GM18867 (cell line): Measurements from ENCODE around the gene SLC1A4.
"Not testable (repeated sequence)": the region's sequence is repeated elsewhere in the genome, so short reads cannot be mapped to it uniquely, and the experiment has no call there.

ENCODE experiments used
- ATAC-seq: cut with Tn5 transposase; IDR thresholded peaks from one replicate; pipeline ENCODE4 v1.9.1; 2021; ENCODE audit warnings: mild to moderate bottlenecking, moderate library complexity; ENCODE audit not compliant: unreplicated experiment

Gene SLC1A4

DNA sequence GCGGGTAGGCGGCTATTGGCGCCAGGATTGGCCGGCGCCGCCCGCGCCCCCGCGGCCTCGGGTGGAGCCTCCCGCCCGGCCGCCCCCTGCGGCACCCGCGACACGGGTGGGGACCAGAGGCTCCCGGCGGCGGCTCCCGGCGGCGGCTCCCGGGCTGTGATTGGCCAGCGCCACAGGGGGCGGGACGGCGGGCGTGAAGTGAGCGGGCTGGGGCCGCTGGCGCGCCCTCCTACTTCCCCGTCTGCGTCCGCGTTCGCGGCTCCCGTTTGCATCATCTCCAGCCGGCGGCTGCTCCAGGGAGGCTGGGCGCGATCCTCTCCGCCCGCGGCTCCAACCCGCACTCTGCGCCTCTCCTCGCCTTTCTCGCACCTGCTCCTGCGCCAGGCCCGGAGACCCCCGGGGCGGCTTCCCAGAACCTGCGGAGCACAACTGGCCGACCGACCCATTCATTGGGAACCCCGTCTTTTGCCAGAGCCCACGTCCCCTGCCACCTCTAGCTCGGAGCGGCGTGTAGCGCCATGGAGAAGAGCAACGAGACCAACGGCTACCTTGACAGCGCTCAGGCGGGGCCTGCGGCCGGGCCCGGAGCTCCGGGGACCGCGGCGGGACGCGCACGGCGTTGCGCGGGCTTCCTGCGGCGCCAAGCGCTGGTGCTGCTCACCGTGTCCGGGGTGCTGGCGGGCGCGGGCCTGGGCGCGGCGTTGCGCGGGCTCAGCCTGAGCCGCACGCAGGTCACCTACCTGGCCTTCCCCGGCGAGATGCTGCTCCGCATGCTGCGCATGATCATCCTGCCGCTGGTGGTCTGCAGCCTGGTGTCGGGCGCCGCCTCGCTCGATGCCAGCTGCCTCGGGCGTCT is at the start of gene SLC1A4:
SLC1A4 (plus strand) TSS at position 274 of the 856 bp plus-strand sequence; CDS start at position 519, 245 bp downstream.
- peak; percentile 79 for ATAC-seq

DNA sequence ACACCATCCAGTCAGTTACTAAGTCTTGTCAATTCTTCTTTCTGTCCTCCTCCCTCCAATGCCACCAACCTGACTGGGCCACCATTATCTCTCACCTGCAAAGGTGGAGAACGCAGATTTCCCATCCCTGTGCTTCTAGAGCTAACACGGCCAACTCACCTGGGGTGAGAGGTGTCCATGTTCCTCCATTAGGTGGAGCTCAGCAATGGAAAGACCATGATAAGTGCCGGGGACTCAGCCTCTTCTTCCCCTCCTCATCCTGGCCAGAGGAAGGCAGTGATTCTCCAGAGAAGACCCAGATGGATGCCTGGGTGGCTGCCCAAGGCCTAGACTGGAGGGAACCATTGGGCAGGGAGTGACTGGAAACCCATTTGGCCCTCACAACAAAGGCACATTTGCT is 48.1 kb upstream of the SLC1A4 start:
- ATAC-seq = no peak

DNA sequence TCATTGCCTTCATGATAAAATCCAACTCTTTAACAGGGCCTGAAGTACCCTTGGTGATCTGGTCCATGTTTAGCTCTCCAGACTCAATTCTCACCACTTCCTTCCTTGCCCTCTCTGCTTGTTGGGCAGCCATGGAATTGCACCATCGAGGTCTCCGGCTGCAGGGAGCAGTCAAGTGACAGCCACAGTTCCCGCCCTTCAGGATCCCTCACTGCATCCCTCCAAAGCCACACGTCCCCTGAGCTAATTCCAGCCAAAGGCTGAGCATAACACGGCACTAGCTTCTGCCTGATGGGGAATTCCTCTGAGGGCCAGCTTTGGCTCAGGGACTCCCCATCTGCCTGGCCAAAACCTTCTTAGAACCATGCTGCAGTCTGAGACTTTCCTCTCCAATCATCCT is 47.4 kb upstream of the SLC1A4 start:
- ATAC-seq = no peak

DNA sequence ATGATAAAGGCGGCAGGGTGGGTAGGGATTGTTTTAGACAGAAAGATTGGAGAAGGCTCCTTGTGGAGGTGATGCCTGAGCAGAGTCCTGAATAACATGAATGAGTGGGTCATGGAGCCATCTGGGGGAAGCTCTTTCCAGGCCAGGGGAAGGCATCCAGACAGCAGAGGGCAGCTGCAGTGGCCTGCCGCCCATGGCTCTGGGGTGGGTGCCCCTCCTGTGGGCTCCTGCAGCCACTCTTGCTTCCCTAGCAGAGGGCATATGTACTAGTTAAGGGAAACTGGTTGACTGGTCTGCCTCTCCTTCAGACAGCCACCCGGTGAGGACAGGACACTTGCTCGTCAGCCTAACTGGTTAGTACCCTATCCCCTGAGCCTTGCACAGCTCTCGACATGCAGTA is 46.5 kb upstream of the SLC1A4 start:
- no peak for ATAC-seq

DNA sequence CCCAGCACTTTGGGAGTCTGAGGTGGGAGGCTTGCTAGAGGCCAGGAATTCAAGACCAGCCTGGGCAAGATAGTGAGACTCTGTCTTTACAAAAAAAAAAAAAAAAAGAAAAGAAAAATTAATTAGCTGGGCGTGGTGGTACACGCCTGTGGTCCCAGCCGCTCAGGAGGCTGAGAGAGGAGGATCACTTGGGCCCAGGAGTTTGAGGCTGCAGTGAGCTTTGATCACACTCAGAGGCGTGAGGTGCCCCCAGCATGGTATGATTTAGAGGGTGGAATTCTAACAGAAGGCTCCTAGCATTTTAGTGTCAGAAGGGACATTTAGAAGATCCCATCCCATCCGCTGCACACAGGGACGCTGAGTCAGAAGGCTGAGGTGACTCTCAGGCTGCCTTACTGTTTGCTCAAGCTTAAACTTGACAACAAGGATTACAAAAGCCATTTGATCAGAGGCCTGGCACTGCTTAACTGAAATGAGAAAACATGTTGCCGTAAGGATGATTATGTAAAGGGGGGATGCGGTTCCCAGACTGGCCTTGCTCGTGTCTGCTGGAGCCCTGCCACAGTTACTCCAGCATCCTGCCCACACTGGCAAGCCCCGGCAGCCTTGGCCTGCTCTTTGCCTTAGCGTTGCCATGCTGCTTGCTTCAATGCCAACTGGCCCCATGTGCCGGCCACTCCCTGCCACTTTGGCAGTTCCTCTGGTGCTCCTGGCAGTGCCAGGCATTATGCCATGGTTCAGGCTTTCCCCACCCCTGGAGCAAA is 45.6 kb upstream of the SLC1A4 start:
- no peak for ATAC-seq

DNA sequence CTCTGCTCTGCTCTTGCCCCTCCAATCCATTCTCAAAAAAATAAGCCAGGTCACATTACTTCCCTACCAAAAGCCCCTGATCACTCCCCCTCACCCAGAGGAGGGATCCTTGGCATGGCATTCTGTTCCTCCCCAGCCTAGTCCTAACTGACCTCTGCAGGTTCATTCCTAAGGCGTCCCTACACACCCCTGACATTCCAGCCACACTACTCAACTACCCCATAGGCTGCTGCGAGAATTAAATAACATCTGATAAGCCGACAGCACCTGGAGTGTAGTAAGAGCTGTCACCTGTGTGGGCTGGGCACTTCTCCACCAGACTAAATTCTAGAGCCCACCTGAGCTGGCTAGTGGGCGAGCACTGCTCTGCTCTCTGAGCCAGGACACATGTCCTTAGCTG is 44.7 kb upstream of the SLC1A4 start:
- no peak for ATAC-seq

DNA sequence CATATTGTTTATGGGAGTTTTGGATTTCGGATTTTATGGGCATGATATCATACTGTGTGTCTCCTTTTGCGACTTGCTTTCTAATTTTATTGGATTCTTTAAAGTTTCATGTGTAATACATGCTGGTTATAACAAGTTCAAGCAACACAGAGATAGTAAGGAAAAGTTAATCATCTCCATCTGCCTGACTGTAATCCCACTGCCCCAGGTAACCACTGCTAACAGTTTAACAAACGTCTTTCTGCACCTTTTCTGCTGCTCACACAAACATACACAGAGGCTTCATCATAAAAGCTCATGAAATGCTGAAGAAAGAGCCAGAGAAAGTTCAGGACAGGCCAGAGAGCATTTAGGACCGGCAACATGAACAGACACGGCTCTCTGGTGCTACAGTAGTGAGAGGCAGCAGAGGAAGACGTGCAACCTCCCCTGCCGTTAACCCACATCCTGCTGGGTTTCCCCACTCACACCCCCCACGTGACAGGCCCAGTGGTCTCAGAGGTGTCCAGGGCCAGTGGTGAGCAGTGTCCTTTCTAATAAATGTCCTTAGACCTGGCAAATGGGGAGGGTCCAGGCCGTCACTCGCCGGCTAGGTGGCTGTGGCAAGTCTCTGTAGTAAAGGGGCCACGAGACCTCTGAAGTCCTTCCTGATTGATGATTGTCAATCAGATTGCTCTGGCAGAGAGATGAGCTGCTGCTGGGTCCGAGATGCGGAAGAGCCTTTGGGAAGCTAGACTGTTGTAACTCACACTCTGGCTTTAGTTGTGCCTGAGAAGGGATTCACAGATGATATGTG is 43.0 kb upstream of the SLC1A4 start:
- ATAC-seq = peak; percentile 97

DNA sequence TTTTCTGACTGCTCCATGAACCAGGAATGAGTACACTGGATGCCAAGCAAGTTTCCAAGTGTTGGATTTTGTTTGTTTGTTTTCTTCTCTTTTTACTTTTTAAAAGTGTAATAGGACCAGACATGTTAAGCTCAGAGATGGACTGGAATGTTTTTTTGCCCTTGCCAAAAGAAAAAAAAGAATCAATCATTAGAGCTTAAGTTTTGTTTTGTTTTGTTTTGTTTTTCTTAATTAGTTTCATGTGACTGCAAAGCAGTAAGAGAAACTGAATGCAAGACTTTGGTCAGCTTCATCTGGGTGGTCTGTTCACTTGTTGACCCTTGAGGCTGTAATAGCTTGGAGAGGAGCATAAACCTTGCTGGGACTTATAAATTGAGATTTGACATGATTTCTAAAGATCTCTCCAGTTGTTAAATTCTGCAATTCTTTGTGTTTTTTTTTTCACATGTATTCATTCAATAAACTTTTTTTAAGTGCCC is 42.4 kb upstream of the SLC1A4 start:
- no peak for ATAC-seq

DNA sequence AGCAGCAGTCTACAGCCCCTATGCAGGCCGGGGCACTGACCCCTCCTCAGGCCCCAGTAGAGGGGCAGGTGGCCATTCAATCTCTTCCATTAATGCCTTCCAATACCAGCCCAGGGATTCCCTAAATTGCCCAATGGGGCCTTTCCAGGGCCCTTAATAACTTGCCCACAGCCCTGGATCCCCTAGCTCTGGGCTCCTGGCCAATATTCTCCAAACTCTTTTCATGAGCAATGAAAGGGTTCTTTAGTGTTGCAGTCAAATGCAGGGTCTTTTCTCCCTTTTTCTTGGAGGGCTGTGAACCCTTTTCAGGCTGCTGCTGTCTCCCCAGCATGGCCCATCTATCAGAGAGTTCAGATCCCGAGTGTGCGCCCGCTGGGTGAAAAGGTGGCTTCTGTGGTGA is 41.3 kb upstream of the SLC1A4 start:
- ATAC-seq = no peak

DNA sequence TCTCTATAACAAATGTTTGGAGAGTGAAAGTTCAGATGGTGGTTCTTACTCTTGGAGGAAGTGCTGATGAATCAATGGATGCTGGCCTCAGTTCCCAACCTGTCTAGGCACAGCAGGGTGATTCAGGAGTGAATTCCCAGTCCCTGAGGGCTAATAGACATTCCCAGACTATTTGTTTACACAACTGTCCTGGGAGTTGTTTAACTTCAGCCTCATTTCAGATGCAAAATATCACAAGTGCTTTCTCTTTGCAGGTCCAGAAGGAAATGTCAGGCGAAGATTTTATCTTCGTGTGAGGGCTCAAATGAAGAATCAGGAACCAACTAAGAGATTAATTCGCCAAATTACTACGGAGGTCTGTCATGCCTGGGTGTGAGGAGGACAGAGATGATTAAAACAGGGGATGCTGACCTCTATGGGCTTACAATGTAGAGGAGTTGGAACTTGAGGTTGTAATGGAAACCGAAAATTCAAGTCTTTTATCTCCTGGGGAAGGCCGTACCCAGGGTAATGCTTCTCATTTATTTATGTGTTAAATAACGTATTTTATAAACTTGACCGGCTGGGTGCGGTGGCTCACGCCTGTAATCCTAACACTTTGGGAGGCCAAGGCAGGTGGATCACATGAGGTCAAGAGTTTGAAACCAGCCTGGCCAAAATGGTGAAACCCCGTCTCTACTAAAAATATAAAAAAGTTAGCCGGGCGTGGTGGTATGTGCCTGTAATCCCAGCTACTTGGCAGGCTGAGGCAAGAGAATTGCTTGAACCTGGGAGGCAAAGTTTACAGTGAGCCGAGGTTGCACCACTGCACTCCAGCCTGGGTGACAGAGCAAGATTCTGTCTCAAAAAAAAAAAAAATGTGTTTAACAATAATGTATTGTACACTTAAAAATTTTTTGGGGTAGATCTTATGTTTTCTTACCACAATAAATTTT is 38.7 kb upstream of the SLC1A4 start:
- ATAC-seq = no peak

DNA sequence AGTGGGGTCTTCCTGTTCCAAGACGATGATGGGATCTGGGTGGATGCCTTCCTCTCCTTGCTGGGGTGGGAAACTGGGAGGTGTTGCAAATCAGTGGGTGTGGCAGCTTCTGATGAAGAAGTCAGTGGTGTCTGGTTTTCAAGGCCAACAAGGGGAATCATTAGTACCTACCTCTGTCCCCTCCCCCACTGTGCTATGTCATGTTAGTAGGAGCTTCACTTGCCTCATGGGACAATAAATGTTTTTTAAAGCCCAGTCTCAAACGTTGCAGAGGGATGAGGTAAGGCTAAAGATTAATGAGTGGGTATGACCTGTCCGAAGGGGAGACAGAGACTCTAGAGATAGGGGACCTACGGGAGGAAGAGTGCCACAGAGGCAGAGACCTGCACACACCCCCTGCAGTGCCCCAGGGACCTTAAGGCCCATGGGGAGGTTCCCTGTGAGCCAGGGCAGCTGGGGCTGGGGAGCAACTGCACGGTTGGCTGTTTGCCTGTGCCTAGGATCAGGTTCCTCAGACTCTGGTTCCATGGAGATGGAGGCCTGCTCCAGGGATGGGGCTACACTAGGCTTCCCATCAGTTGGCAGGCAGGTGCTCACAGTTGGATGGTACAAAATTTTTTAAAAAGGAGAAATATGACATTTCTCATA is 37.8 kb upstream of the SLC1A4 start:
- no peak for ATAC-seq

DNA sequence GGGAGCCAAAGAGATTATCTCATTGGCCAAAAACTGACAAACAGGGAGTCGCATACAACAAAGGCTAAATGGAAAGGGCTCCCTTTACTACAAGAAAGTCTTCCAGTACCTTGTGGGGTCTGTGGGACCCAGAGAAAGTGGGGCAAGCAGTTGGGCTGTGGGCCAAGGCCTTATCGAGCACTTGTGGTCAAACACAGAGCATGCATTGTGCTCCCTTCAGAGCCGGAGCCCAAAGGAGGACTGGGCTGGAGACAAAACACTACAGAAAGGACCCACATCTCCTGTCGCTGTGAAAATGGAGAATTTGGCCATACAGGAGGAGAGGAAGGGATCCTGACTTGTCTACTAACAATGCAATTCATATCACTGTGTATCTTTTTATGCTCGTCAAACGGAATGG is 37.1 kb upstream of the SLC1A4 start:
- no peak for ATAC-seq

DNA sequence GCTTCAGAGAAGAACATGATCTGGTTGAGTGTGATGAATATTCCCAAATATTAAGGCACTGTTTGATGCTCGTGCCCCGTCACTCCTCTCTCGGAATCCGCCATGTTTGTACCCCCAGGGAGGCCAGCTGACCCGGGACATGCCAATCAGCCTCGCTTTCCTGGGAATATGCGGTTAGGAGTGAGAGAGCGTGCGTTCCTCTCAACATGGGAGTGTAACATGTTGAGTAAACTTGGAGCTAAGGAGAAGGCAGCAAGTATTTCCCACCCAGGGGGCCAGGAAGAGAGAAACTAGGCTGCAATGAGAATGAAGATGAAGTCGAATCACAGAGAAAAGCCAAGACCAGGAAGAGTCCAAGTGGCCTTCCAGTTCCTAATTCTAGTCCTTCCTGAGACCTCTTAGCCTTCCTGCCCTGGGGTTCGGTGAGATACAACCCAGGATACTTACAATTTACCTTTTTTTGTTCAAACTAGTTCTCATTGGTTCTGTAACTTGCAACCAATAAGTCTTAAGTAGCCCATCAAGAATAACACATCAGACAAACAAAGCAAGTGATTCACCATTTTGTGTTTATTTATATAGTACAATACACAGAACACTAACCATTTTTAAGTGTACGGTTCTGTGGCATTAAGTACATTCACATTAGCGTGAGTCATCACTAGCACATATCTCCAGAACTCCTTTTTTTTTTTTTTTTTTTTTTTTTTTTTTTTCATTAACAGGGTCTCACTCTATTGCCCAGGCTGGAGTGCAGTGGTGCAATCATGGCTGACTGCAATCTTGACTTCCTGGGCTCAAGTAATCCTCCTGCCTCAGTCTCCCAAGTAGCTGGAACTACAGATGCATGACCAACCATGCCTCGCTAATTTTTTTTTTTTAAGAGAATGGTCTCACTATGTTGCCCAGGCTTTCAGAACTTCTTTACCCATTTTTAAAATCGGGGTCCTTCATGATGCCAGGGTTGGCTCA is 36.4 kb upstream of the SLC1A4 start:
- no peak for ATAC-seq

DNA sequence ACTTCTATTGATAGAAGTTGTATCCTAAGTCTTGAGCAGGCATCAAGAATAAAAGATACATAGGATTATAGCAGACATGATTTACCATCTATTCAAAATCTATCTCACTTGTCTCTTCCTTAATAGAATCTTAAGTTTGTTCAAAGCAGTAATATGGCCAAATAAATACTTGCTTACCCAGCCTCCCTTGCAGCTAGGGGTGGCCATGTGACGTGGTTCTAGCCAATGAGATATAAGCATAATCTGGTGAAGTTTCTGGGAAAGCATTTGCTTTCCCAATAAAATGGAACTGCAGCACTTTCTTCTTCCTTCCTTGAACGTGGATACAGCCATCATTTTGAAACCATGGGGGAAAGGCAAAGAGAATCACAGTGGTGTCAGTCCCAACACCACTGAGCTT is 33.7 kb upstream of the SLC1A4 start:
- ATAC-seq = no peak

DNA sequence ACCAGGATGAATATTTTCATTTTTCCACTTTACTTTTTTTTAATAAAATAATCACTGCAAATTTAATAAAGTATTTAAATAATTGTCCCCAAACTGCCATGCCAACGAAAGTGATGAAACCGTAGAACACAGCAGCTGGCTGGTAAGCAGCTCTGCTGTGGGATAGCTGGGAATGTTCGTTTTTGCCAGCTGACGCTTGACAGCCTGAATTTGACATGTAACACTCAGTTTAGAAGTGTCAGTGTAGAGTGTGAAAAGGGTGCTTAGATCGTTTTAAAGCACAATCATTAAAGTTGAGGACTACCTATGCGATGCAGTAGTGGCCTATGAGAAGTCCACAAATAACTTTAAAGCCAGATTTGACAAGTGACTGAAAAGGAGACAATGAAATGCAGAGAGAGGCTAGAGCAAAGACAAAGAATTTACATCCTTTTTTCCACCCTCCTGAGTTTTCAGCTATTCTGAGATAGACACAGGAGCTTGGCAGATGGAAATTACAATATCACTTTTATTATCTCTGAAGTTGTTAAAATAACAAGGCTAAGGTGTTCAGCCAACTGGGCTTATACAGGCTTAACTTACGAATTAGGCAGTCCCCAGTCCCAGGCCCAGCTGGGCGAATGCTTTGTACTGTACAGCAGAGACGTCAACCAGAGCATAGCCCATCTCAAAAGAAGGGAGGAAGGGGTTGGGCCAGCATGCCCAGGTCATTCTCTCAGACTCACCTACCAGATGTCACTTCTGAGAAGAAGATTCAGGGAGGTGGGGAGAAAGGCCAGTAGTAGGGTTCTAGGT is 31.9 kb upstream of the SLC1A4 start:
- ATAC-seq = no peak

DNA sequence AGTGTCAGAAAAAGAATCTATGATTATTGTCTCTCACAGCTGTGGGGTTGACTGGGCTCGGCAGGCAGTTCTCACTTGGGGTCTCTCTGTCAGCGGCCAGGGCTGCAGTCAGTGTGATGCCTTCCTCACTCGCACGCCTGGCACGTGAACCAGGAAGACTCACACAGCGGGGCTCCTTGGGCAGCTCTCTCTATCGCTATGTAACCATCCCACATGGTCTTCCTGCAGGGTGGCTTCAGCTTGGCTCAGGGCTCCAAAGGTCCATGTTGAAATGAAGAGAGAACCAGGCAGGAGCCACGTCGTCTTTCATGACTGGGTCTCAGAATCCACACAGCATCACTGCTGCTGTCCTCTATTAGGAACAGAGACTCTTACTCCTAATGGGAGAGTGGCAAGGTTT is 30.6 kb upstream of the SLC1A4 start:
- ATAC-seq = no peak

DNA sequence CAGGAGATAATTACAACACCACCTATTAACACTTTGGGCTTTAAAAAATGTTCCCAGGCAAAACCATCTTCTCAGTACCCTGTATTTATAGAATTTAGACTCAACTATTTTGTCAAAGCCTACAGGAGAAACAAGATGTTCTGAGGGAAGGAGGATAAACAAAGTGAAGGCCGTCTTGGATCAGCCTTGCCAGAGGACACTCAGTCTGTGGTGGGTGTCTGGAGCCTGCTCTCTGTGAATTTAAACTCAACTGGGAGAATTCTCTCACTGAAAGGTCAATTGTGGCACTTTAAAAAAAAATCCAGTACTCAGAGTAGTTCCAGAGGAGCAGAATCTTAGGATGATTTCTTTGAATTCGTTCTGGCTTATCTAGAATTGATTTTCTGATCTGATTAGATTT is 28.4 kb upstream of the SLC1A4 start:
- ATAC-seq = no peak

DNA sequence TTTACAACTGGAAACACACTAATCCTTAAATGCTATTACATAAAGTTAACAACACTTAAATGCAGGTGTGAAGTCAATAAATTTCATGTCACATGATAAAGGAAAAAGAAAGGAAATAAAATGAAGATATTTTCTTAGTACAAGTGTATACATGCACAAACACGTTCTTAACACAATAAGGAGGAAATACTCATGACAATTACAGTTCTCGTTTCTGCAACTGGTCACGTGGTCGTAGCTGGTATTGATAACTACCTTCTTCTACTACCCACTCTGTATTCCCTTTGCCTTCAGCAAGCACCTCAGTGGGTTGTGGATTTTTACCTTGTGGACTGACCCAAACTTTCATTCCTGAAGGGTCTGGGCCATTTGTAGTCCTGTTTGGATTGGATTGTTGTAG is 26.1 kb upstream of the SLC1A4 start:
- ATAC-seq = not testable (repeated sequence)
